Ishikawa (cell line): ENCODE results near the gene SDC4.

Experiments used
- CEBPB ChIP-seq: IDR thresholded peaks from 2 replicates; pipeline ENCODE4 v1.6.1; 2012
- CREB1 ChIP-seq: IDR thresholded peaks from 2 replicates; pipeline ENCODE4 v1.6.1; 2012; ENCODE audit warnings: low read depth
- EP300 ChIP-seq: IDR thresholded peaks from 2 replicates; pipeline ENCODE4 v1.6.1; 2012; ENCODE audit warnings: borderline replicate concordance
- RAD21 ChIP-seq: IDR thresholded peaks from 2 replicates; pipeline ENCODE4 v1.6.1; 2012; ENCODE audit warnings: low read depth
- TF ChIP-seq, protein P1 (sequence below): IDR thresholded peaks from 2 replicates; pipeline ENCODE4 v1.6.1; 2012; ENCODE audit warnings: low read depth, mild to moderate bottlenecking

DNA sequence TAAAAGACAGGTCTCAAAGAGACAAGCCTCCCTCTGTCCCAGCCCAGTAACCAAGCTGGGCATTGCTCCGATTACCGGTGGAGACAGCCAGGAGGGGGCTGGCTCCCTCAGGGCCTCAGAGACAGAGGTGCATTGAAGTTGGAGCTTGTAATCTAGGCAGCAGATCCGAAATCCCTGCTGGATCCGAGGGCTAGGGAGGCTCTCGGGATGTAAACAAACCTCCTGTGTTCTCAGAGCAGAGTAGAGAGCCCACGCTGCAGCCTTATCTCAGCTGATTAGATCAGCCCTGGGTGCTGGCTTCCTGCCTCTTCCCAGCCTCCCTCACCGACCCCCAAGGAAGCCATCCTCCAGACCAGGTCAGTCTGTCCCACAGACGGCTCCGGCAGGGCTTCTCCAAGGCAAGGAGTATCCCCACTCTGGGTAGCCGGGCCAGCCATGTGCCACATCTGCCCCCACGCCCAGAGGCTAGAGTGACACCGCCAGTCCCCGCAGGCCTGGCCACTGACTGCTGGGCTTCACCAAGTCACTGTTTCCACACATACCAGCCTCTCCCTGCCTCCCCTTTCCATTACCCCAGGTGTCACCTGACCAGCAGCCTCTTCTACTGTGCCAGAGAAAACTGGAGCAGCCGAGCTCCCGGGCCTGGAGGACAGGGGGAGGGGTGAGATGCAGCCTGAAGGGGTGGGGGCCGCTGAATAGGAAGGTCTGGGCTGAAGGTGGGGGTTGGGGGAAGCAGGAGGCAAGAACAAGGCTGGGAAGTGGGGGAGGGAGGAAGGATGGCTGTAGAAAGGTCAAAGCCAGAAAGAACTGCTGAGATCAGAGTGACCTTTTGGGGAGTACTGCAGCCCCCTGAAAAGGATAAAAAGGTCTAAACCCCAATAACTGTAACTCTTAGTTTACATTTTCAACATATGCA lies 6.0 kb downstream of the SDC4 start:
- TF ChIP-seq CREB1, result no peak
- TF ChIP-seq RAD21, result 0 out of 2 replicates have a peak, but pooled peaks have one; percentile 2
- TF ChIP-seq, protein P1, sequence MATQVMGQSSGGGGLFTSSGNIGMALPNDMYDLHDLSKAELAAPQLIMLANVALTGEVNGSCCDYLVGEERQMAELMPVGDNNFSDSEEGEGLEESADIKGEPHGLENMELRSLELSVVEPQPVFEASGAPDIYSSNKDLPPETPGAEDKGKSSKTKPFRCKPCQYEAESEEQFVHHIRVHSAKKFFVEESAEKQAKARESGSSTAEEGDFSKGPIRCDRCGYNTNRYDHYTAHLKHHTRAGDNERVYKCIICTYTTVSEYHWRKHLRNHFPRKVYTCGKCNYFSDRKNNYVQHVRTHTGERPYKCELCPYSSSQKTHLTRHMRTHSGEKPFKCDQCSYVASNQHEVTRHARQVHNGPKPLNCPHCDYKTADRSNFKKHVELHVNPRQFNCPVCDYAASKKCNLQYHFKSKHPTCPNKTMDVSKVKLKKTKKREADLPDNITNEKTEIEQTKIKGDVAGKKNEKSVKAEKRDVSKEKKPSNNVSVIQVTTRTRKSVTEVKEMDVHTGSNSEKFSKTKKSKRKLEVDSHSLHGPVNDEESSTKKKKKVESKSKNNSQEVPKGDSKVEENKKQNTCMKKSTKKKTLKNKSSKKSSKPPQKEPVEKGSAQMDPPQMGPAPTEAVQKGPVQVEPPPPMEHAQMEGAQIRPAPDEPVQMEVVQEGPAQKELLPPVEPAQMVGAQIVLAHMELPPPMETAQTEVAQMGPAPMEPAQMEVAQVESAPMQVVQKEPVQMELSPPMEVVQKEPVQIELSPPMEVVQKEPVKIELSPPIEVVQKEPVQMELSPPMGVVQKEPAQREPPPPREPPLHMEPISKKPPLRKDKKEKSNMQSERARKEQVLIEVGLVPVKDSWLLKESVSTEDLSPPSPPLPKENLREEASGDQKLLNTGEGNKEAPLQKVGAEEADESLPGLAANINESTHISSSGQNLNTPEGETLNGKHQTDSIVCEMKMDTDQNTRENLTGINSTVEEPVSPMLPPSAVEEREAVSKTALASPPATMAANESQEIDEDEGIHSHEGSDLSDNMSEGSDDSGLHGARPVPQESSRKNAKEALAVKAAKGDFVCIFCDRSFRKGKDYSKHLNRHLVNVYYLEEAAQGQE, result no peak
- TF ChIP-seq CEBPB, result no peak
- TF ChIP-seq EP300, result peak; percentile 55; the same call in 1 of the 2 replicates
